OCI-LY3 (cell line): ENCODE measurements around the gene FAM117B.

ENCODE experiments used
- CTCF ChIP-seq: fragments of 200-600, 300-600 bp; sonication (generic); IDR thresholded peaks from 2 replicates; pipeline ENCODE4 v1.5.1; 2014; ENCODE audit warnings: antibody characterized with exemption, low read length, low read depth
- EZH2phosphoT487 ChIP-seq: fragments of 200-600 bp; shearing (Covaris generic); IDR thresholded peaks from 2 replicates; pipeline ENCODE4 v1.6.1; 2018; ENCODE audit warnings: antibody characterized with exemption, mixed run types, low read depth

- no peak for TF ChIP-seq CTCF
- no peak for TF ChIP-seq EZH2phosphoT487
Observed at GRCh38 chr2:202669841-202670240, 35.1 kb downstream of the FAM117B start.
